ENCODE data around the gene TDRD7.

The TDRD7 gene

GRCh38 chr9:97510797-97511654 is 99.1 kb downstream of the TDRD7 start (continued):
- TF ChIP-seq MYNN (tag by site-specific recombination; IDR thresholded peaks at IDR 0.05; ENCODE audit: borderline replicate concordance) (no peak), ZNF560 (tag by site-specific recombination; IDR thresholded peaks at IDR 0.05; ENCODE audit: borderline replicate concordance) (no peak), KLF16 (tag by site-specific recombination; IDR thresholded peaks at IDR 0.05) (no peak), ZNF580 (tag by site-specific recombination; IDR thresholded peaks at IDR 0.05) (no peak), ZBTB8A (tag by site-specific recombination; IDR thresholded peaks at IDR 0.05) (no peak), ZNF280D (tag by site-specific recombination; IDR thresholded peaks at IDR 0.05) (no peak), ZNF513 (tag by site-specific recombination; IDR thresholded peaks at IDR 0.05) (no peak), ZNF704 (tag by site-specific recombination; IDR thresholded peaks at IDR 0.05) (no peak), TSHZ1 (tag by site-specific recombination; IDR thresholded peaks at IDR 0.05; ENCODE audit: borderline replicate concordance) (peak; percentile 84; the same call in 1 of the 2 replicates), ELK4 (IDR thresholded peaks at IDR 0.05; ENCODE audit: borderline replicate concordance, low read depth, low read length) (no peak), ZEB2 (tag by site-specific recombination; IDR thresholded peaks at IDR 0.05) (peak; percentile 70; the same call in 1 of the 2 replicates), CTCF (tag by site-specific recombination; IDR thresholded peaks at IDR 0.05) (no peak), SALL2 (tag by site-specific recombination; IDR thresholded peaks at IDR 0.05; ENCODE audit: borderline replicate concordance) (peak; percentile 82; the same call in 1 of the 2 replicates), MEIS1 (CRISPR knock-in tag; IDR thresholded peaks at IDR 0.05; ENCODE audit: borderline replicate concordance) (no peak), ZBTB49 (tag by site-specific recombination; IDR thresholded peaks at IDR 0.05; ENCODE audit: low read depth) (no peak), ZNF350 (tag by site-specific recombination; IDR thresholded peaks at IDR 0.05) (no peak), ZNF521 (tag by site-specific recombination; IDR thresholded peaks at IDR 0.05) (no peak), ZNF169 (tag by site-specific recombination; IDR thresholded peaks at IDR 0.05) (no peak), ZNF10 (tag by site-specific recombination; IDR thresholded peaks at IDR 0.05) (no peak)

All from HEK293 (cell line).